ENCODE data around the gene VPS18.

VPS18 gene

DNA sequence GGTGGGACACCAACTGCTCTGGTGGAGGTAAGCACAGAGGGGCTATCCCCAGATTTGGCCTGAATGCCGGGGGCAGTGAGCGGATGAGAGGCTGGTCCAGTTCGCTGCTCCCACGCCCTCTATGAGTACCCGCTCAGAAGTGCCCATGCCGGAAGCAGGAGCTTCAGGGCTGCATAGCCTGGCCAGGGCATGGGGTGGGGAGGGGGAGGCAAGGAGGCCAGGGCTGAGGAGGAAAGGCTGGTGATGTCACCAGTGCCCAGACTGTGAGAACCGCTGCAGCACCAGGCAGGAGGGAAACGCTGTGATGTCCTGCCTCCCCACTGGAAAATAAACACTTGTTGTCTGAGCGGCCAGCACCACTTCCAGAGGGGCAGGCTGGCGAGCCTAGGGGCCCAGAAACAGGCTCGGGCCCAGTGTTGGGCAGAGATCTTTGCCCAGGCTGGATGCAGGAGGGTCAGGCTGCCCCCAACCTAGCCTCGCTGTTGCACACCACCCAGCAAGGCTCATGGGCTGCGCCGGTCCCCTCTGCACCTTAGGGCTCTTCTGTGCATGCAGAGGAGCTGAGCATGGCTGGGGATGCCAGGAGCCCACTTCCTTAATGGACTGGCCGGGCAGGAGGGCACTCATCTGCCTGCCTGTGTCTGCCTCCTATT lies 24.0 kb downstream of the VPS18 start:
- DNase-seq (ENCODE audit: low read depth, low spot score): no peak
- in situ Hi-C loops (cut with HindIII; ENCODE audit: low sequenced_read_pairs): no loop called here
- TF ChIP-seq, protein P1, sequence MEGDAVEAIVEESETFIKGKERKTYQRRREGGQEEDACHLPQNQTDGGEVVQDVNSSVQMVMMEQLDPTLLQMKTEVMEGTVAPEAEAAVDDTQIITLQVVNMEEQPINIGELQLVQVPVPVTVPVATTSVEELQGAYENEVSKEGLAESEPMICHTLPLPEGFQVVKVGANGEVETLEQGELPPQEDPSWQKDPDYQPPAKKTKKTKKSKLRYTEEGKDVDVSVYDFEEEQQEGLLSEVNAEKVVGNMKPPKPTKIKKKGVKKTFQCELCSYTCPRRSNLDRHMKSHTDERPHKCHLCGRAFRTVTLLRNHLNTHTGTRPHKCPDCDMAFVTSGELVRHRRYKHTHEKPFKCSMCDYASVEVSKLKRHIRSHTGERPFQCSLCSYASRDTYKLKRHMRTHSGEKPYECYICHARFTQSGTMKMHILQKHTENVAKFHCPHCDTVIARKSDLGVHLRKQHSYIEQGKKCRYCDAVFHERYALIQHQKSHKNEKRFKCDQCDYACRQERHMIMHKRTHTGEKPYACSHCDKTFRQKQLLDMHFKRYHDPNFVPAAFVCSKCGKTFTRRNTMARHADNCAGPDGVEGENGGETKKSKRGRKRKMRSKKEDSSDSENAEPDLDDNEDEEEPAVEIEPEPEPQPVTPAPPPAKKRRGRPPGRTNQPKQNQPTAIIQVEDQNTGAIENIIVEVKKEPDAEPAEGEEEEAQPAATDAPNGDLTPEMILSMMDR (IDR thresholded peaks at IDR 0.05; ENCODE audit: low read depth, low read length): no peak
- no peak overlapping the region for H3K4me3 ChIP-seq (ENCODE audit: low read depth, low read length)

DNA sequence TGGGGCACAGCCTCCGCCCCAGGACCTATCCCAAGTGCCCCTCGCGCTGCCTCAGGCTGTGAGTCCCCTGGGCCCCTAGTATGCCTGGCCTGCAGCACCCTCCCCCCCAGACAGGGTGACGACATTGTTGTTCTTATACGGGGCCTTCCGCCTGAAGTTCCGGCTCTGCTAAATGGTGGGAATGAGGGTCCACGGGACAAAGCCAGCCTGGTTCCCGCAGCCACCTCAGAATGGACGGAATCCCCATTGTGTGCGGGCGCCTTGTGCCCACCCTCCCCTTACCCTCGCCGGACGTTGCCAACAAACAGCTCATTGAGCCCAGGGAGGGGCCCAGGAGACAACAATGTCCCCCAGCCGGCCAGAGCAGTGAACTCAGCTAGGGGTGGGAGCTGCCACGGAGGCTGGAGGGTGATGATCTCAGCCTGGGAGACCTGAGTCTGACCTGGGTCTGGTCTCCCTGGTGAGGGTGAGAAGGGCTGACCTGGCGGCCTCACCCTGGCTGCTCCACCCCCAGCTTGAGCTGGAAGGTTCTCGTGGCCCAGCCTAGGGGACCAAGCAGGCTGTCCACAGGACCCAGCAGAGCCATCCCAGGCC lies 24.6 kb downstream of the VPS18 start:
- DNase-seq (ENCODE audit: low read depth, low spot score): no peak
- H3K4me3 ChIP-seq (ENCODE audit: low read depth, low read length): no peak overlapping the region
- TF ChIP-seq, protein P1 (IDR thresholded peaks at IDR 0.05; ENCODE audit: low read depth, low read length): no peak

DNA sequence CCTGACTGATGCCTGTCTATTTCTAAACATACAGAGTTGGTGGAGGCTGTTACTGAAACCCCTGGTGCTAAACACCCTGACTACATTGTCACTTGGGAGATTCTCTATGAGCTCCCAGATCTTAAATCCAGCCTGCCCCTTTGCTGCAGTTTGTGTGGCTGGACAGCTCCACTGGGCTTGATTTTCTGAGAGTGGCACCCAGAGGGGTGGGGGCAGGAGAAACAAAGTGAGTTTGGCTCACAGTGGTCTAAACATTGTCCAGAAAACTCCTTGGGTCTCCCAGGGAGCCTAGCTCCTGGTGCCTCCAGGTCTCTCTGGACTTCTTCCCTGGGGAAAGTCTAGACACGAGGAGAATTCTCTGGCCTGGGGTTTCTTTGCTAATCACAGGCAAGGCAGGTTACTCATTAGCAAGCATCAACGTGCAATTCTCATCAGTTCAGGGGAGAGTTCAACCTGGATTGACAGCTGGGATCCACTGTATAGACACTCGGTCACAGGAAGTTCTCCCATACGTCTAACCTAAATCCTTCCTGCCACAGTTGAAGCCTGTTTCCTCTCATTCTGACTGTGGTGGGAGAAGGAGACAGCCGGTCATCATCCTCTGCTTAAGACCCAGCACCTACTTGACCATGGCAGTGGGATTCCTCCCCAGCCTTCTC lies 27.8 kb downstream of the VPS18 start:
- no peak for DNase-seq (ENCODE audit: low read depth, low spot score)
- in situ Hi-C loops (cut with HindIII; ENCODE audit: low sequenced_read_pairs): no loop called here
- H3K4me3 ChIP-seq (ENCODE audit: low read depth, low read length): no peak overlapping the region
- TF ChIP-seq, protein P1 (IDR thresholded peaks at IDR 0.05; ENCODE audit: low read depth, low read length): no peak

More for the DNA sequence above, 24.6 kb downstream of the VPS18 start:
- in situ Hi-C loops (cut with HindIII; ENCODE audit: low sequenced_read_pairs): no loop called here

DNA sequence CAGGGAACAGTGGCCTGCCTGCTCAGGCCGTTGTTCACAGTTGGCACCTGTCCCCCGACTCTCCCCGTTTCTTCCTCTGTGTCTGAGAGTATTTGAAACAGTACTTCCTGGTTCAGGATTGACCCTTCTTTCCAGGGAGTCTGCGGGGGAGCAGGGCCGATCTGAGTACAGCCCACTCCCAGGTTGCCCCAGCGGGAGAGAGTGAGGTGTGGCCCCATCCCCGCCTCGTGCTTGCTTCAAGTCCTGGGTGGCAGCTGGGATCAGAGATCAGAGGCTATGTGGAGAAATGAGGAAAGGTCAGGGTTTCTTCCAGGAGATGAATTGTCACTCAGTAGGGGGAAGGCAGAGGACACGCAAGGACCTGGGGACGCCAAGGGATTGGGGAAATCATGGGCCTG lies 28.4 kb downstream of the VPS18 start:
- DNase-seq (ENCODE audit: low read depth, low spot score): no peak
- TF ChIP-seq, protein P1 (IDR thresholded peaks at IDR 0.05; ENCODE audit: low read depth, low read length): no peak
- in situ Hi-C loops (cut with HindIII; ENCODE audit: low sequenced_read_pairs): no loop called here
- no peak overlapping the region for H3K4me3 ChIP-seq (ENCODE audit: low read depth, low read length)

DNA sequence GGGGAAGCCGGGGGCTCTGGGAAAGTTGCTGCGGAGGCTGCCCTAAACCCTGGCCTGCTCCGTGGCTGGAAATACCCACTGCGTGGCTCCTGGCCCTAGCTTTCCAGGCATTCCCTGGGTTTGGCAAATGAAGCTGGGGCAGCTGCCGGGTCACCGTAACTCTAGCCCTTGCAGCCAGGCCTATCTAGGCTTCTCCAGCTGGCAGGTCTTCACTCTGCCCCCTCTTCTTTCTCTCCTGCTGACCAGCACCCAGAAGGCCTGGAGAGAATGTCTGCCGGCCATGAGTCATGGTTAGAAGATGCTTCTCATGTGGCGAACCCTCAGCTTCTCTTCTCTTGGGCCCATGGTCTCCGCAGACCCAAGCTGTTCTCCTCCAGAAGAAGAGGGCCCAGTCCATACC lies 29.3 kb downstream of the VPS18 start:
- H3K4me3 ChIP-seq (ENCODE audit: low read depth, low read length): no peak overlapping the region
- TF ChIP-seq, protein P1 (IDR thresholded peaks at IDR 0.05; ENCODE audit: low read depth, low read length): no peak
- no peak for DNase-seq (ENCODE audit: low read depth, low spot score)
- in situ Hi-C loops (cut with HindIII; ENCODE audit: low sequenced_read_pairs): no loop called here

DNA sequence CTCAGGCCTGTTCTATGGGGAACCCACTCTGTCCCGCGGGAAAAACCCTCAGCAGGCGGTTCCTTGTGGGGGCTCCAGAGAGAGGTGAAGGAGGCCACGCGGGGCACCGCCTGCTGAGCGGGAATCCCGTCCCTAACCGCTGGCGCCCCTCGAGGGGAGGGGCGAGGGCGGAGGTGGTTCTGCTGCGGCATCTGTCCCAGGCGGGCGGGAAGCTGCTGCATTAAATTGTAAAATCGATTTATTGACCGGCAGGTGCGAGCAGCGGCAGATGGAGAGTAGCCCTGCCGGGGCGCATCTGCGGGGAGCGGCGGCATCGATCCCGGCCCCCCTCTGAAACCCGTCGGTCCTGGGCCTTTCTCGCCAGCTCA lies 31.2 kb downstream of the VPS18 start:
- in situ Hi-C loops (cut with HindIII; ENCODE audit: low sequenced_read_pairs): no loop called here
- TF ChIP-seq, protein P1 (IDR thresholded peaks at IDR 0.05; ENCODE audit: low read depth, low read length): no peak
- H3K4me3 ChIP-seq (ENCODE audit: low read depth, low read length): no peak overlapping the region
- DNase-seq (ENCODE audit: low read depth, low spot score): no peak
